ENCODE results near the gene MSH2.
"Not testable (repeated sequence)": the region's sequence is repeated elsewhere in the genome, so short reads cannot be mapped to it uniquely, and the experiment has no call there.

DNA sequence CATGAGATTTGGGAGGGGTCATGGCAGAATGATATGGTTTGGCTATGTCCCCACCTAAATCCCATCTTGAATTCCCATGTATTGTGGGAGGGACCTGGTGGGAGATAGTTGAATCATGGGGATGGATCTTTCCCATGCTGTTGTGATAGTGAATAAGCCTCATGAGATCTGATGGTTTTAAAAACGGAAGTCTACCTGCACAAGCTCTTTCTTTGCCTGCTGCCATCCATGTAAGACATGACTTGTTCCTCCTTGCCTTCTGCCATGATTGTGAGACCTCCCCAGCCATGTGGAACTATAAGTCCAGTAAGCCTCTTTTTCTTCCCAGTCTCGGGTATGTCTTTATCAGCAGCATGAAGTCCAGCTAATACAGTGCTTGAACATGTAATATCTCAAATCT is 5.0 kb downstream of the MSH2 start:
- TF ChIP-seq, protein P1, sequence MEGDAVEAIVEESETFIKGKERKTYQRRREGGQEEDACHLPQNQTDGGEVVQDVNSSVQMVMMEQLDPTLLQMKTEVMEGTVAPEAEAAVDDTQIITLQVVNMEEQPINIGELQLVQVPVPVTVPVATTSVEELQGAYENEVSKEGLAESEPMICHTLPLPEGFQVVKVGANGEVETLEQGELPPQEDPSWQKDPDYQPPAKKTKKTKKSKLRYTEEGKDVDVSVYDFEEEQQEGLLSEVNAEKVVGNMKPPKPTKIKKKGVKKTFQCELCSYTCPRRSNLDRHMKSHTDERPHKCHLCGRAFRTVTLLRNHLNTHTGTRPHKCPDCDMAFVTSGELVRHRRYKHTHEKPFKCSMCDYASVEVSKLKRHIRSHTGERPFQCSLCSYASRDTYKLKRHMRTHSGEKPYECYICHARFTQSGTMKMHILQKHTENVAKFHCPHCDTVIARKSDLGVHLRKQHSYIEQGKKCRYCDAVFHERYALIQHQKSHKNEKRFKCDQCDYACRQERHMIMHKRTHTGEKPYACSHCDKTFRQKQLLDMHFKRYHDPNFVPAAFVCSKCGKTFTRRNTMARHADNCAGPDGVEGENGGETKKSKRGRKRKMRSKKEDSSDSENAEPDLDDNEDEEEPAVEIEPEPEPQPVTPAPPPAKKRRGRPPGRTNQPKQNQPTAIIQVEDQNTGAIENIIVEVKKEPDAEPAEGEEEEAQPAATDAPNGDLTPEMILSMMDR (IDR thresholded peaks at IDR 0.05) = not testable (repeated sequence)
- not testable (repeated sequence) for TF ChIP-seq POLR2A (IDR thresholded peaks at IDR 0.05)
